GM12878 (cell line): Measurements from ENCODE around the gene PELO.

Source experiments
- CREB1 ChIP-seq: IDR thresholded peaks from 2 replicates; pipeline ENCODE4 v1.6.1; 2012; ENCODE audit warnings: low read depth, mild to moderate bottlenecking, inconsistent platforms
- CTCF ChIP-seq, 3 experiments: IDR thresholded peaks in 2 of 3; conservative IDR thresholded peaks in 1 of 3; 2 replicates each; pipeline ENCODE4 v1.5.1; 2011; ENCODE audit warnings: low read depth in 3 of 3, low read length in 3 of 3, mild to moderate bottlenecking in 3 of 3, control low read depth in 2 of 3, moderate library complexity in 2 of 3, inconsistent platforms in 1 of 3, mixed read lengths in 1 of 3; ENCODE audit not compliant: control insufficient read depth in 2 of 3, insufficient read depth in 1 of 3; ENCODE audit errors: extremely low read depth in 1 of 3
- CUX1 ChIP-seq: IDR thresholded peaks from 2 replicates; pipeline ENCODE4 v1.6.1; 2012; ENCODE audit warnings: improper control_type of control experiment, low read depth, low read length; ENCODE audit not compliant: insufficient replicate concordance
- ELK1 ChIP-seq: IDR thresholded peaks from 2 replicates; pipeline ENCODE4 v1.6.1; 2012; ENCODE audit warnings: low read depth, low read length, improper control_type of control experiment
- HDGF ChIP-seq: fragments of 450-650 bp; IDR thresholded peaks from 2 replicates; pipeline ENCODE4 v1.6.1; 2016; ENCODE audit warnings: antibody characterized with exemption
- IRF3 ChIP-seq: fragments of 450-650 bp; IDR thresholded peaks from 2 replicates; pipeline ENCODE4 v1.6.1; 2014; ENCODE audit warnings: mild to moderate bottlenecking
- MTA3 ChIP-seq: IDR thresholded peaks from 2 replicates; pipeline ENCODE4 v1.6.1; 2012; ENCODE audit warnings: low read length, inconsistent platforms, borderline replicate concordance
- MXI1 ChIP-seq: fragments of 150-350 bp; IDR thresholded peaks from 2 replicates; pipeline ENCODE4 v1.6.1; 2011; ENCODE audit warnings: low read depth, mild to moderate bottlenecking, inconsistent platforms, low read length, improper control_type of control experiment
- POLR2A ChIP-seq: IDR thresholded peaks from 2 replicates; pipeline ENCODE4 v1.6.1; 2011; ENCODE audit warnings: low read depth, mild to moderate bottlenecking, low read length
- POLR2AphosphoS2 ChIP-seq: IDR thresholded peaks from 2 replicates; pipeline ENCODE4 v1.6.1; 2011; ENCODE audit warnings: low read depth, mild to moderate bottlenecking, low read length, improper control_type of control experiment, moderate library complexity
- RCOR1 ChIP-seq: conservative IDR thresholded peaks from 2 replicates; pipeline ENCODE4 v1.6.1; 2012; ENCODE audit warnings: low read depth, low read length, improper control_type of control experiment
- SRF ChIP-seq, 2 experiments: IDR thresholded peaks; 2 replicates each; pipeline ENCODE4 v1.6.1; 2011; ENCODE audit warnings: low read depth in 2 of 2, low read length in 2 of 2, mild to moderate bottlenecking in 1 of 2, moderate library complexity in 1 of 2
- TBL1XR1 ChIP-seq: IDR thresholded peaks from 2 replicates; pipeline ENCODE4 v1.6.1; 2012; ENCODE audit warnings: low read depth, low read length, improper control_type of control experiment
- USF1 ChIP-seq: IDR thresholded peaks from 2 replicates; pipeline ENCODE4 v1.6.1; 2011; ENCODE audit warnings: borderline replicate concordance, low read depth, mild to moderate bottlenecking, moderate library complexity, mixed read lengths, low read length; ENCODE audit not compliant: insufficient read depth; ENCODE audit errors: extremely low read length

- TF ChIP-seq CUX1 (no peak), IRF3 (no peak), POLR2A (no peak), USF1 (no peak), MTA3 (no peak), CTCF (IDR thresholded peaks at IDR 0.05 in 2 of 3, conservative IDR thresholded peaks at IDR 0.05 in 1 of 3; ENCODE audit: control insufficient read depth in 2 of 3, extremely low read depth in 1 of 3, insufficient read depth in 1 of 3, low read depth in 3 of 3, low read length in 3 of 3) (no peak), CREB1 (no peak), MXI1 (no peak), HDGF (no peak), ELK1 (no peak), RCOR1 (no peak), POLR2AphosphoS2 (no peak), TBL1XR1 (no peak), SRF (IDR thresholded peaks at IDR 0.05; ENCODE audit: low read depth in 2 of 2, low read length in 2 of 2) (no peak)
Measured at GRCh38 chr5:52743970-52744369, 43.7 kb upstream of the PELO start.
